ENCODE results near the gene ZBTB7C. TPM values are rescaled to one million over a fixed set of nuclear protein-coding genes. Genes with fewer than 3 reads are reported as not detected.

Gene ZBTB7C
- total RNA-seq, 6 donors from 2014 or later: 6.1 to 18.1 (median 12.2) TPM

DNA sequence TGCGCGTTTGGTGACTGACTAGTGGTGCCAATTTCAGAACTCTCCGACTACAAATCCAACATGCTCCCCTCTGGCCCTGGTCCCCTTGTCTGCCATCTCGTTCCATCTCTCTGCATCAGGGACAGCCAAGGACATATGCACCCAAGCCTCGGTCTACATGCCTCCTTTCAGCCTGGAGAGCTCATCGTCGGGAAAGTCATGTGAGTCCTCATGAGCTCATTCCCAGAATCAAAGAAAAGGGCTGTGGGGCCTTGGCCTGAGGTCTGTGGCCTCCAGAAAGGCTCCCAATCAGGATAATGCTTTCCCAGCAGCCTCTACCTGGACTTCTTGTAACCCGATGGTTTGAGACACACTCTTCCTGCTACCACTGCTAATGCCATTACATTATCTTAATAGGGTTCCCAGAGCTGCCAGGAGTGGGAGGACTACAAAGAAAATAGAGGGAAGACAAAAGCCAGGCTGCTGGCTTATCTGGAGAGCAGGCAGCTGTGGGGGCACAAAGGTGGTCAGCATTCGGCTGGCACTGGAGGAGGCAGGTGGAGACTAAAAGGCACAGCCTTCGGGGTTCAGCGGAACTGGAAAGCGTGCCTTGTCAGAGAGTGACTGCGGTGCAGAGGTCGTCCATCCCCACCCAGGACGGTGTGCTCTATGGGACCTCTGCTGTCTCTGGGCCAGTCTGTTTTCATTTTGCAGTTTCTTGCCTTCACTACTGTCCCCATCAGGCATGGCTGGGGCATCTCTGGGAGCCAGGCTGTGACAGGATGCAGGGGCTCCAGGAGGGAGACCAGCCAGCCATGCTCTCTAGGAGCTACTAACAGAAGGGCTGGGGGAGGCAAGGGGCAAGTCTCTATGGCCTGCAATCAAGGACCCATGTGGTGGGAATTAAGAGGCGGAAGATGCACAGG is 374.3 kb downstream of the ZBTB7C start:
- ATAC-seq (ENCODE audit: low FRiP score in 2 of 2) (no peak), DNase-seq (peak; percentile 6 to 20)
- 95% methylated on average over 14 to 16 of the region's 16 CpGs for WGBS, 2 donors
- no peaks in the 10 kb centered on the region for H3K27me3 ChIP-seq
- H3K36me3 ChIP-seq: no peaks in the 10 kb centered on the region
- TF ChIP-seq CTCF (IDR thresholded peaks at IDR 0.05) (no peak), EP300 (IDR thresholded peaks at IDR 0.05) (no peak), POLR2A (IDR thresholded peaks at IDR 0.05) (no peak), POLR2AphosphoS5 (IDR thresholded peaks at IDR 0.05) (no peak)
- no peak overlapping the region for H3K4me3 ChIP-seq
- H3K9me3 ChIP-seq: no peaks in the 10 kb centered on the region
- peaks cover 4 to 10% (median 8%) of the 10 kb centered on the region in 4 donors for H3K4me1 ChIP-seq
- no peak overlapping the region for H3K27ac ChIP-seq

- no peak for DNase-seq
- no peak overlapping the region for H3K4me3 ChIP-seq
Observed at GRCh38 chr18:48033790-48034650, 375.2 kb downstream of the ZBTB7C start.

GRCh38 chr18:48032876-48033789 is 376.1 kb downstream of the ZBTB7C start:
- Histone ChIP-seq H3K9me3 (no peaks in the 10 kb centered on the region), H3K4me1 (peaks cover 5 to 10% (median 9%) of the 10 kb centered on the region in 4 donors), H3K27ac (no peak overlapping the region), H3K27me3 (no peaks in the 10 kb centered on the region), H3K4me3 (no peak overlapping the region), H3K36me3 (no peaks in the 10 kb centered on the region)
- TF ChIP-seq POLR2AphosphoS5 (IDR thresholded peaks at IDR 0.05) (no peak), POLR2A (IDR thresholded peaks at IDR 0.05) (no peak), CTCF (IDR thresholded peaks at IDR 0.05) (no peak), EP300 (IDR thresholded peaks at IDR 0.05) (no peak)
- DNase-seq (no peak), ATAC-seq (ENCODE audit: low FRiP score in 2 of 2) (no peak)
- WGBS, 2 donors: 95 to 97% methylated on average over 3 of the region's 3 CpGs

More at GRCh38 chr18:48033790-48034650, 375.2 kb downstream of the ZBTB7C start:
- H3K36me3 ChIP-seq: no peaks in the 10 kb centered on the region
- ATAC-seq (ENCODE audit: low FRiP score in 2 of 2): no peak
- WGBS, 2 donors: 76 to 81% methylated on average over 8 to 9 of the region's 9 CpGs
- TF ChIP-seq EP300 (IDR thresholded peaks at IDR 0.05): no peak
- no peak for TF ChIP-seq POLR2A (IDR thresholded peaks at IDR 0.05)
- peak overlapping the region in 1 of 4 donors; percentile 10 for H3K27ac ChIP-seq
- H3K27me3 ChIP-seq: no peaks in the 10 kb centered on the region
- peaks cover 4 to 10% (median 8%) of the 10 kb centered on the region in 4 donors for H3K4me1 ChIP-seq
- H3K9me3 ChIP-seq: no peaks in the 10 kb centered on the region

DNA sequence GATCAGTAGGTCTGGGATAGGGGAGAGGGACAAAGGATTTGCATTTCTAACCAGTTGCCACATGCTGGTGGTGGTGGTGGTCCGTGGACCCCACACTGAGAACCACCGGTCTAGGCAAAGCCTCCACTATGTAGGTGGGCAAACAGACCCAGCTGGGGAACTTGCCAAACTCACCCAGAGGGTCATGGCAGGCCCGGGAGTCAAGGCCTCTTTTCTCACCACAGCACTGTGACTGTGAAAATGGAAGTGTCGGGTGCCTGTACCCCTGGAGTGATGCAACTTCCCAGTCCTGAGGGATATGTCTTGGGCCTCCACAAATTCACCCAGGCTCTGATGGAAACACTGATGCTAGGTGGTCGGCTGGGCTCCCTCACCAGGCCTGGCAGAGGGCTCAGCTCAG is 377.5 kb downstream of the ZBTB7C start:
- no peak for ATAC-seq (ENCODE audit: low FRiP score in 2 of 2)
- H3K9me3 ChIP-seq: no peaks in the 10 kb centered on the region
- H3K27ac ChIP-seq: no peak overlapping the region
- no peak for TF ChIP-seq EP300 (IDR thresholded peaks at IDR 0.05)
- TF ChIP-seq POLR2AphosphoS5 (IDR thresholded peaks at IDR 0.05): no peak
- no peak for TF ChIP-seq POLR2A (IDR thresholded peaks at IDR 0.05)
- no peak for TF ChIP-seq CTCF (IDR thresholded peaks at IDR 0.05)
- H3K36me3 ChIP-seq: no peaks in the 10 kb centered on the region
- peaks cover 0 to 18% (median 14%) of the 10 kb centered on the region in 4 donors for H3K4me1 ChIP-seq
- no peak for DNase-seq
- H3K27me3 ChIP-seq: no peaks in the 10 kb centered on the region
- no peak overlapping the region for H3K4me3 ChIP-seq
- WGBS, 2 donors: 65 to 73% methylated on average over 1 to 5 of the region's 5 CpGs
